GM19351 (cell line): Measurements from ENCODE around the gene DSCAML1.

ENCODE experiments used
- ATAC-seq: cut with Tn5 transposase; IDR thresholded peaks from one replicate; pipeline ENCODE4 v1.9.1; 2021; ENCODE audit warnings: mild to moderate bottlenecking, moderate library complexity; ENCODE audit not compliant: unreplicated experiment

The DSCAML1 gene

DNA sequence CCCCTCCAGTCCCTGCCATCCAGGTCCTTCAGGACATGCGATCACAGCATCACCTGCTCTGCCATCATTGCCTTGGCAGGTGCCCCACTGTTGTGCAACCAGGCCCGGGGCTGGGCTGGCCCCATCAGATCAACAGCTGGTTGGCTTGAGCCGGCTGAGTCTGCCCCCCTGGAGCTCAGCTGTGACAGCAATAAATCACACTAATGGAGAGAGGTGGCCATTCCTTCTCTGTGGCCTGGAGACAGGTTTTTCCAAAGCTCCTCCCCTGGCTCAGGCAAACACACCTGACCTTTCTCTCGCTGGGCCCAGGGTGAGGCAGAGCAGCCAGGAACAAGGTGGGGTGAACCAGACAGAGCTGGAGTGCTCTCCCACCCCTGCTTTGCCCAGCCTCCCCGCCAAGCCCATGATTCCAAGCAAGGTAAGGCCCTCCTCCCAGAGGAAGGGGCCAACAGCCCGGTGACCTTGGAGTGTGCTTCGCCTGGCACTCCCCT, 36.4 kb upstream of the DSCAML1 start:
- ATAC-seq: no peak

- no peak for ATAC-seq
Measured at GRCh38 chr11:117832511-117832910, 35.5 kb upstream of the DSCAML1 start.

- no peak for ATAC-seq
Measured at GRCh38 chr11:117831661-117832415, 34.8 kb upstream of the DSCAML1 start.

DNA sequence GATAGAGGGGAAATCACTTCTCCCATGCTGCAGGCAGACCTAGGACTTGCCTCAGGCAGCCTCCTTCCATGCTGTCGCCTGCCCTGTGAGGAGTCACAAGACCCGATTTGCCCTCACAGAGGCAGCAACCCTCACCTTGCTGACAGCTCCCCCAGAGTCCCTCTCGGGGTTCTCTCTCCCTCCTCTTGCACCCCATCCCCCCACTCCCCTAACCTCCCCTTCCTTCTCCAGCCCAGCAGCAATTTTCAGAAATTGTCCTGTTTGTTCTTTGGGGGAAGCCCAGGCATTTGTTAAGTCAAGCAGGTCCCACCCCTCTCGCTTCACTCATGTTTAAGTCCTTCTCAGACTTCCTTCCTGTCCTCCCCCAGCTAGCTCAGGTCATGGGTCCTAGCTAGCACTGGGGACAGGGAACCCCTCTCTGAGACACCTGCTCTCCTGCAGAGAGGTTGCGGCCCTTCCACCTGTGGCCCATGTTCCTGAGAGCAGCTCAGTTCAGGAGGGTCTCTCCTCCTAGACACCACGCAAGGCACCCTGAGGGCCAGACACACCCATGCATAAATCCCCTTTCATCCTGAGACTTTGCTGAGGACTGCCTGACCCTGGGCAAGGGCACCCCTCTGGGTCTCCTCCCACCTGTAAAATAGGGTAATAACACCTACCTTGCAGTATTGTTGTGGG, 33.8 kb upstream of the DSCAML1 start:
- no peak for ATAC-seq

DNA sequence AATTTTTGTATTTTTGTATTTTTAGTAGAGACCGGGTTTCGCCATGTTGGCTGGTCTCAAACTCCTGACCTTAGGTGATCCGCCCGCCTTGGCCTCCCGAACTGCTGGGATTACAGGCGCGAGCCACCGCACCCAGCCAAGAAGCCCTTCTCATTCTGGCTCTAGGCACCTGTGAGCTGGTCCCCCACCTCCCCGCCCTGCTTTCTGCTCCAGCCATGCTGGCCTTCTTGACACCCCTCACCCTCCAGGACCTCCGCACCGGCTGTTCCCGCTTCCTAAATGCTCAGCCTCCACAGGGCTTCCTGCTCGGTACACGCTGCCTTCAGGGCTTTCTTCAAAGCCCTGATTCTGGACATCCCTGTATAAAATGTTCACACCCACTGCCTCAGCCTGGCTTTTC, 33.1 kb upstream of the DSCAML1 start:
- ATAC-seq: no peak

DNA sequence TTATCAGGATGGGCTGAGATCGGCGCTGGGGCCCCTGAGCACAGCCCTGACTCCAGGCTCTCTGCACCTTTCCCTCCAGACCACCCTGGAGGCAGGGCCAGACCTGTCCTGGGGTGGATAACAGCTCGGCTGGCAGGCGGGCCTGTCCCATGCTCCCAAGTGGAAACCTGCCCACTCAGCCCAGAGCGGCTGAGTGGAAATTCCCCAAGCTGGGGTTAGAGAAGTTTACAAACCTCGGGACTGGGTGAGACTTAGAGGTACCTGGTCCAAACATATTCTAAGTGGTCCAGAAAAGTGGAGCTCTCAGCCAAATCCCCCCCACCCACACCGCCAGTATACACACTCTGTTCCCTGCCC, 32.3 kb upstream of the DSCAML1 start:
- no peak for ATAC-seq

DNA sequence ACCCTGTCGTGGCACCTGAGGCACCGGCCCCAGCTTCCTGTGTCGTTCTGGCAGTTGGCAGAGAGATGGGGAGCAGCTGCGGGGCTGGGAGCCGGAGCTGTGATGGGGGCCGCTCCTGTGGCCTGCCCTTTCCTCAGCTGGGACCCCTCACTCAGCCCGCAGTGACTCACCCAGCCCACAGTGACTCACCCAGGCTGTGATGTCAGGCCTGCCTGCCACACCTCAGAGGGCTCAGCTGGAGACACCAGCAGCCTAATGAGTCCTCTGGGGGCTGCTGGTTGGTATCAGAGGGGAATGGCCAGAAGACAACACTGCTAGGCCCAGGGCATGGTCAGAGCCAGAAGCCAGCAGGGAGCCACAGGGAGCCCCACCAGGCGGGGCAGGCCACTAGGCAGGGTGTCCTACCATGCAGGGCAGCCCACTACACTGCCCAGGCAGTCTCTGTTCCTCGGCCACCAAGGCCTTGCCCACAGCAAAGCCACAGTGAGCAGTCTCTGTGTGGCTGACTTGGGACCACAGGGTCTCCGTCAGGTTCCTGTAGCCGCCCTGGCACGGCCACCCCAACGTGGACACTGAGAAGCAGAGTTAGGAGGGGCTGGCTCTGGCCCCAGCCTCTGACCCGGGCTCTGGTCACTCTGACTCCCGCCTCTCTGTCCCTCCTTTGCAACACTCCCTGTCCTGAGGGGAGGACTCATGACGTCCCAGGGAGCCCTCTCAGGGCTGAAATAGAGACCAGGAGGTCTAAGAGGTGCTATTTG, 31.8 kb upstream of the DSCAML1 start:
- ATAC-seq: no peak

DNA sequence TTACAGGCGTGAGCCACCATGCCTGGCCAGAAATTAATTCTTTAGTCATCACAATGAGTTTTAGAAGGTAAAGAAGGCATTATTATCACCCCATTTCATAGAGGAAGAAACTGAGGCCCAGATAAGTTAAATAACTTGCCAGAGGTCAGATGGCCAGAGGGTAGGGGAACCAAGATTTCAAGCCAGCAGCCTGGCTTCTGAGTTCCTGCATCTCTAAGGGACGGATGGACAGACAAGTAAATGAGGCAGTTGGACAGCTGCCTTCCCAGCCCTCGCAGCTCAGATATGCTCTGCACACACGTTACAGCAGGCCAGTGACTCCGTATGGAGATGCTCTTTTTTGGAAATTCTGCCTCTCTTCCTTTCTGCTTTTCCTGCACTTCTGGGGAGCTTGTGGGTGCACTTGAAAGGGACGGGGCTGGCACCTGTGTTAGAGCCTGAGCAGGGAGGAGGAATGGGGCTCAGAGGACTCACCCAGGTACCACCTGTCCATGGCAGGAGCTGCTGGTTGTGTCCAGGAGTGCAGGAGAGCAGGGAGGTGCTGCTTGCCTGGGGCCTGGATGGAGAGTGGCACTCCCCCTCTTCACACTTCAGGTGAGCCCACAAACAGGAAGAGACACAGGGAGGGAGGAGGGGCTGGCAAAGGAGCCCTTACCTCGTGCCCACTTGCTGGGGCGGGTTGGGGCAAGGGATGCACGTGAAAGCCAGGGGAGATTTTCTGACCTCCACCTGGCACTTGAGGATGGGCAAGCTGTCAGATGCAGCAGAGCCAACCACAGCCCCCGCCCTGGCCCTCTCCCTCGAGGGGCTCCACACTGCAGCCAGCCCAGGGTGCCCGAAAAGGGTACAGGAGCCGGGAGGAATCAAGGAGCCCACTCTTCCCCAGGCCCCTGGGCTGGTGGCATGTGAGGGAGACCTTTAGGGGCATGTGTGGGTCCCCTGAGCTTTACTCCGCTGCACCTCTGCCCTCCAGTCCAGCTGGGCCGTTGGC, 30.8 kb upstream of the DSCAML1 start:
- no peak for ATAC-seq

GRCh38 chr11:117826832-117827231, 29.8 kb upstream of the DSCAML1 start:
- no peak for ATAC-seq

- no peak for ATAC-seq
Measured at GRCh38 chr11:117826190-117826570, 29.2 kb upstream of the DSCAML1 start.

- no peak for ATAC-seq
Measured at GRCh38 chr11:117825538-117826189, 28.6 kb upstream of the DSCAML1 start.

DNA sequence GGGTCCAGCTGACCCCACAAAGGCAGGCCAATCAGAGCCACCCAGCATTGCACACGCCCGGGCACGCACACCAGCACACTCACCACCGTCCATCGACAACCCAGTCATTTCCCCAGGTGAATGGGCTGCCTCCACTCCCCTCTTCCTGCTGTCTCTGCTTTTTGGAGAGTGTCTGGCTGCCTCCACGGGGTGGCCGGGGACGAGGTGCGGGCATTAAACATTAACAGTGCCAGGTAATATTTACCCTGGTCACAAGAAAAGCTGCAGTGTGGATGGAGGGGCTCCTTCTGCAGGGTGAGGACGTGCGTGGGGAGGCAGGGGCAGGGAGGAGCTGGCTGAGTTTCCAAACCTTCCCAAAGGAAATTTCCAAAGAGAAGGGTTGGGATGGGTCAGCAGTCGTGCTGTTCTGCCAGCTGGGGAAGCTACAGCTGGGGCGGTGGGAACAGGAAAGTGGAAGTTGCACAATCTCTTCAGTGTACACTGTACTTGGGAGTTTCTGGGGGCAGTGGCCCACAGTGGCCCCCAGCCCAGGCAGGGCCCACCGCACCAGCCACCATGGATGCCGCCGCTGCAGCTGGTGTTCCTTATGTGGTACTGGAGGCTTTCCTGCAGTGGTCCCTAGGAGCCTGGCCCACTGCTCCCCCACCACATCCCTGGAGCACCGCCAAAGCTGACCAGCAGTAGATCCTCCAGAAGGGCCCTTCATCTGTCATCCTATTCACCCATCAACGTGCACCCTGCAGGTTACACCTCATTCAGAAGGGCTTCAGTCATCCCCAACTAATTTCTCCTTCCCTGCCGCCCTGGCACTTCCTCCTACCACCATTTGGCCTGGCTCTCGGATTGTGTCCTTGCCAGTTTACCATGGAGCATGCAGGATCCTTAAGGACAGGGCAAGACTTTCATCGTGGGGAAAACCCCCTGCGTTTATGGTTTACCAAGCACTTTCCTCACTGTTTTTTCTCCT, 27.8 kb upstream of the DSCAML1 start, which contains the start of gene FXYD2:
Gene FXYD2, minus strand, starts transcription at position 174 of the 967 bp plus-strand sequence. Its CDS starts 66 bp downstream, at position 108.
- no peak for ATAC-seq

GRCh38 chr11:117823946-117824420, 27.0 kb upstream of the DSCAML1 start:
- ATAC-seq: no peak

- no peak for ATAC-seq
Measured at GRCh38 chr11:117823294-117823945, 26.4 kb upstream of the DSCAML1 start.

DNA sequence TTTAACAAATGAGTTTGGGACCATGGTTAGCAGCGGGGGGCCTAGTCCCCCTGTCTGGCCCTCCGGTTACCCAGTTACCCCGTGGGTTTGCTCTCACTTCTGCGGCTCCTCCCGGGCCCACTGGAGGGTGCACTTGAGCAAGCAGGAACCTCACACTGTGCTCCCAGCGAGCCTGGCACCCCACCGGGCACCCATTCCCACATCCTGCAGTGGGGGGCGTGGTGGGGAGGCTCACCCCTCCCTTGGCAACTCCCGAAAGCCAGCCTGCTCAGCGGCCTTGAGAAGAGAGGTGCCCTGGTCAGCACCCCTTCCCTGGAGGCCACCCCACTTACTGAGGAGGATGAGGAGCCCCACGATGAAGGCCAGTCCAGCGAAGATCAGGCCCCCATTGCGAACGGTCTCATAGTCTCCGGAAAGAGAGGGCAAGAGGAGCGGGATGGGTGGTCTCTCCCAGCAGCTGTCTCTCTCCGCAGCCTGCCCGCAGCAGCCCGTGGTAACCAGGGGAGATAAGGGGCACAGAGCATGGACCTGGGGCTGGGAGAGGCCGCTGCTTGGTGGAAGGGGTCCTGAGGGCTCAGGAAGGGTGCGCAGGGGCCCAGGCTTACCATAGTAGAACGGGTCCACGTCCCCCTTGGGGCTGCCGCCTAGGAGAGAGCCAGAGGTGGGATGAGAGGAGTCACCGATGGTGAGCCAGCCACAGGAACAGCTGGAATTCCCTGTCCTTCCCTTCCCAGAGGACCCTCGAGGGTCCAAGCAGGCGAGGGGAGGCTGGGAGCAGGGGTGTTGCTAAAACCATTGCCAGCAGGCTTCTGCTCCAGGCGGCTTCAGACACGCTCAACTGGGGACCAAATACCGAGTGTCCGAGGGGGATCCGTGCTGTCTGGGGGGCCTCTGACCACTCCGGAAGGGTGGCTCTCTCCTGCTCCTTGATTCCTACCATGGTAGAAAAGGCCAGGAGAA, 25.3 kb upstream of the DSCAML1 start:
- ATAC-seq: no peak

DNA sequence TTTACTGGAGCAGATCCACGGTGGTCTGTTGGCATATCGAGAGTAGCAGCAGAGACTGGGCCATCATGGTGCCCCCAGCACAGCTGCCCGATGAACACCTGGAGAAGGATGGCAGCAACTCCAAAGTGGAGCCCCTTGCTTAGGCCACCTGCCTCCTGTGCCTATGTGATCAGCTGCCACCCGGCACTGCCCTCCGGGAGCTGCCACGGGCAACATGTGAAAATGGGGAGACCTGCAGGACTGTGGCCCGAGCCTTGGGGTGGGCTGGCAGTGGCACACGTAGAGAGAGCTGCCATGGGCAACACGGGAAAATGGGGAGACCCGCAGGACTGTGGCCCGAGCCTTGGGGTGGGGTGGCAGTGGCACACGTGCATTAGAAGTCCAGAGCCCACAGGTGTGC, 24.4 kb upstream of the DSCAML1 start:
- no peak for ATAC-seq

DNA sequence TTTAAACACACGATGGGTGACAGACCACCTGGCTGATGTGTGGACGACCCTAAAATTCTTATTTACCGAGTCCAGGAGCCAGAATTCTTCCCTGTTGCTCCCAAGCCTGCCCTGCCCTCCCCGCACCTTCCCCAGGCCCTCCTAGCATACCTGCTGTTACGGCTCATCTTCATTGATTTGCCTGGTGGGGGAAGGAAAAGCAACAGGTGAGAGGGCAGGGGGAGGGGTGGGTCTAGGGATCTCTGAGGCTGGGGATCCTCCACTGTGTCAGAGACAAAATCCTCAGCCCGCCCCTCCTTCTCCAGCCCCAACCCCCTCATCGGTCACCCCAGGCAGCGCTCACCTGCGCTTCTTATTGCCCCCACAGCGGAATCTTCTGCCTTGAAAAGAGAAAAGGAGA, 23.5 kb upstream of the DSCAML1 start:
- ATAC-seq: no peak
